Left ventricle myocardium inferior (tissue), 1 donor: ENCODE results near the gene RNASE9. TPM values are rescaled to one million over a fixed set of nuclear protein-coding genes. Genes with fewer than 3 reads are reported as not detected.

Experiments
- DNase-seq: peaks from one replicate; pipeline ENCODE4 v3.0.0-alpha.2; 2020
- H3K27ac ChIP-seq: fragments of 200-600 bp; replicated peaks from 2 replicates; pipeline ENCODE4 v1.8.0; 2021
- H3K27me3 ChIP-seq: fragments of 200-600 bp; 2 replicates; pipeline ENCODE4 v1.8.0; 2021; ENCODE audit warnings: low read depth
- H3K36me3 ChIP-seq: fragments of 200-600 bp; 2 replicates; pipeline ENCODE4 v1.8.0; 2021
- H3K4me1 ChIP-seq: fragments of 200-600 bp; 2 replicates; pipeline ENCODE4 v1.8.0; 2021
- H3K4me3 ChIP-seq: fragments of 200-600 bp; 2 replicates; pipeline ENCODE4 v1.8.0; 2021; ENCODE audit warnings: mild to moderate bottlenecking, moderate library complexity
- H3K9me3 ChIP-seq: fragments of 200-600 bp; replicated peaks from 2 replicates; pipeline ENCODE4 v1.8.0; 2021
- CTCF ChIP-seq: fragments of 200-600 bp; IDR thresholded peaks from 2 replicates; pipeline ENCODE4 v1.8.0; 2021; ENCODE audit warnings: antibody characterized with exemption, mild to moderate bottlenecking, borderline replicate concordance
- intact Hi-C: fragments of 100-400 bp; cut with micrococcal nuclease; formaldehyde crosslinking; loops from one replicate; pipeline ENCODE4 v1.11.0; 2022
- total RNA-seq: library from RNA; stranded (reverse); fragmentation: NEBNext Ultra II Directional; extraction: Animal tissue kit (Norgen Biotek cat#: 25700); gene quantifications from one replicate; pipeline ENCODE4 v1.2.1, GENCODE V29; 2021
- donor health status: DM: no; HTN: yes; CAD: no; lungs with severe emphysema.

The RNASE9 gene
- total RNA-seq, 1 donor from 2014 or later: not detected

GRCh38 chr14:20606902-20607242 lies 46.0 kb upstream of the RNASE9 start:
- intact Hi-C loops: loop anchor here (10.0 kb wide), 1 partner anchor 192 kb away; the partner anchor contains the start of gene TEP1
- no peaks in the 10 kb centered on the region for H3K27me3 ChIP-seq
- H3K9me3 ChIP-seq: no peaks in the 10 kb centered on the region
- no peak overlapping the region for H3K27ac ChIP-seq
- H3K4me3 ChIP-seq: no peak overlapping the region
- DNase-seq: no peak
- H3K4me1 ChIP-seq: peaks cover 23% of the 10 kb centered on the region
- TF ChIP-seq CTCF: no peak
- no peaks in the 10 kb centered on the region for H3K36me3 ChIP-seq

- DNase-seq: no peak
- H3K27ac ChIP-seq: no peak overlapping the region
- no peak overlapping the region for H3K4me3 ChIP-seq
- H3K27me3 ChIP-seq: no peaks in the 10 kb centered on the region
- H3K9me3 ChIP-seq: no peaks in the 10 kb centered on the region
- intact Hi-C loops: loop anchor here (10.0 kb wide), 1 partner anchor 192 kb away; the partner anchor contains the start of gene TEP1
- TF ChIP-seq CTCF: peak; percentile 65
- H3K36me3 ChIP-seq: no peaks in the 10 kb centered on the region
- peaks cover 19% of the 10 kb centered on the region for H3K4me1 ChIP-seq
Measured at GRCh38 chr14:20606190-20606901, 45.5 kb upstream of the RNASE9 start.

- no peaks in the 10 kb centered on the region for H3K4me1 ChIP-seq
- TF ChIP-seq CTCF: no peak
- no peaks in the 10 kb centered on the region for H3K36me3 ChIP-seq
- no peak overlapping the region for H3K27ac ChIP-seq
- intact Hi-C loops: loop anchor here (10.0 kb wide), 1 partner anchor 189 kb away; the partner anchor contains the start of gene TEP1
- no peaks in the 10 kb centered on the region for H3K9me3 ChIP-seq
- no peak overlapping the region for H3K4me3 ChIP-seq
- DNase-seq: no peak
- no peaks in the 10 kb centered on the region for H3K27me3 ChIP-seq
Measured at GRCh38 chr14:20603813-20604690, 43.2 kb upstream of the RNASE9 start.

- H3K36me3 ChIP-seq: no peaks in the 10 kb centered on the region
- no peaks in the 10 kb centered on the region for H3K27me3 ChIP-seq
- no peaks in the 10 kb centered on the region for H3K9me3 ChIP-seq
- DNase-seq: no peak
- intact Hi-C loops: loop anchor here (10.0 kb wide), 1 partner anchor 188 kb away; the partner anchor contains the start of gene TEP1
- TF ChIP-seq CTCF: no peak
- H3K4me1 ChIP-seq: no peaks in the 10 kb centered on the region
- no peak overlapping the region for H3K4me3 ChIP-seq
- H3K27ac ChIP-seq: no peak overlapping the region
Measured at GRCh38 chr14:20602583-20602982, 41.7 kb upstream of the RNASE9 start.

GRCh38 chr14:20601522-20601921 lies 40.7 kb upstream of the RNASE9 start:
- Histone ChIP-seq H3K4me1 (no peaks in the 10 kb centered on the region), H3K4me3 (no peak overlapping the region), H3K27ac (no peak overlapping the region), H3K36me3 (no peaks in the 10 kb centered on the region), H3K9me3 (no peaks in the 10 kb centered on the region), H3K27me3 (no peaks in the 10 kb centered on the region)
- DNase-seq: no peak
- intact Hi-C loops: loop anchor here (10.0 kb wide), 1 partner anchor 187 kb away; the partner anchor contains the start of gene TEP1
- TF ChIP-seq CTCF: no peak
